BLaER1 (cell line): Measurements from ENCODE around the gene LRTM1.

Experiments
- H3K27ac ChIP-seq: shearing (Covaris generic); formaldehyde crosslinking; 2 replicates; pipeline ENCODE4 v1.8.1; 2022
- H3K27me3 ChIP-seq: shearing (Covaris generic); formaldehyde crosslinking; 2 replicates; pipeline ENCODE4 v1.8.1; 2022
- H3K36me3 ChIP-seq: shearing (Covaris generic); formaldehyde crosslinking; 2 replicates; pipeline ENCODE4 v1.8.1; 2022
- H3K4me1 ChIP-seq: shearing (Covaris generic); formaldehyde crosslinking; 2 replicates; pipeline ENCODE4 v1.8.1; 2022
- H3K4me2 ChIP-seq: shearing (Covaris generic); formaldehyde crosslinking; 2 replicates; pipeline ENCODE4 v1.8.1; 2022
- H3K4me3 ChIP-seq: shearing (Covaris generic); formaldehyde crosslinking; 2 replicates; pipeline ENCODE4 v1.8.1; 2022
- H3K9ac ChIP-seq: shearing (Covaris generic); formaldehyde crosslinking; 2 replicates; pipeline ENCODE4 v1.8.1; 2022
- H3K9me3 ChIP-seq: shearing (Covaris generic); formaldehyde crosslinking; 2 replicates; pipeline ENCODE4 v1.8.1; 2022
- H4K20me1 ChIP-seq: shearing (Covaris generic); formaldehyde crosslinking; 2 replicates; pipeline ENCODE4 v1.8.1; 2022
- Cebpa-rat ChIP-seq: shearing (Covaris generic); IDR thresholded peaks from 2 replicates; pipeline ENCODE4 v1.8.1; 2022

Gene LRTM1

GRCh38 chr3:54900838-54901591 lies 26.8 kb downstream of the LRTM1 start:
- Histone ChIP-seq H3K4me3 (no peak overlapping the region), H4K20me1 (no peaks in the 10 kb centered on the region), H3K9ac (no peak overlapping the region), H3K36me3 (no peaks in the 10 kb centered on the region), H3K4me1 (peaks cover 9% of the 10 kb centered on the region; the same call in 1 of the 2 replicates), H3K27ac (no peak overlapping the region), H3K4me2 (peak overlapping the region; percentile 8; the same call in 1 of the 2 replicates), H3K9me3 (no peaks in the 10 kb centered on the region), H3K27me3 (no peaks in the 10 kb centered on the region)
- no peak for TF ChIP-seq Cebpa-rat

GRCh38 chr3:54899273-54899672 lies 28.6 kb downstream of the LRTM1 start:
- Histone ChIP-seq H3K27ac (no peak overlapping the region), H3K9me3 (no peaks in the 10 kb centered on the region), H3K4me1 (peaks cover 9% of the 10 kb centered on the region; the same call in 1 of the 2 replicates), H3K9ac (no peak overlapping the region), H3K27me3 (no peaks in the 10 kb centered on the region), H3K4me3 (no peak overlapping the region), H3K36me3 (no peaks in the 10 kb centered on the region), H3K4me2 (no peak overlapping the region), H4K20me1 (no peaks in the 10 kb centered on the region)
- TF ChIP-seq Cebpa-rat: no peak

- Histone ChIP-seq H4K20me1 (no peaks in the 10 kb centered on the region), H3K4me2 (no peak overlapping the region), H3K9ac (no peak overlapping the region), H3K4me3 (no peak overlapping the region), H3K27me3 (no peaks in the 10 kb centered on the region), H3K27ac (no peak overlapping the region), H3K4me1 (peaks cover 9% of the 10 kb centered on the region; the same call in 1 of the 2 replicates), H3K9me3 (no peaks in the 10 kb centered on the region), H3K36me3 (no peaks in the 10 kb centered on the region)
- TF ChIP-seq Cebpa-rat: no peak
Observed at GRCh38 chr3:54897028-54897711, 30.7 kb downstream of the LRTM1 start.

- Histone ChIP-seq H3K4me2 (no peak overlapping the region), H3K9ac (no peak overlapping the region), H3K4me1 (0 out of 2 replicates have a peak, but pooled peaks cover 4% of the 10 kb centered on the region), H3K36me3 (no peaks in the 10 kb centered on the region), H4K20me1 (no peaks in the 10 kb centered on the region), H3K4me3 (no peak overlapping the region), H3K27ac (no peak overlapping the region), H3K9me3 (no peaks in the 10 kb centered on the region), H3K27me3 (no peaks in the 10 kb centered on the region)
- no peak for TF ChIP-seq Cebpa-rat
Observed at GRCh38 chr3:54895613-54896012, 32.2 kb downstream of the LRTM1 start.

- Histone ChIP-seq H3K9me3 (no peaks in the 10 kb centered on the region), H3K27me3 (no peaks in the 10 kb centered on the region), H3K4me2 (no peak overlapping the region), H3K4me1 (no peaks in the 10 kb centered on the region), H4K20me1 (no peaks in the 10 kb centered on the region), H3K27ac (no peak overlapping the region), H3K36me3 (no peaks in the 10 kb centered on the region), H3K9ac (no peak overlapping the region), H3K4me3 (no peak overlapping the region)
- no peak for TF ChIP-seq Cebpa-rat
Observed at GRCh38 chr3:54892168-54892567, 35.7 kb downstream of the LRTM1 start.

GRCh38 chr3:54891540-54891897 lies 36.3 kb downstream of the LRTM1 start:
- Histone ChIP-seq H3K36me3 (no peaks in the 10 kb centered on the region), H3K4me1 (no peaks in the 10 kb centered on the region), H3K9ac (no peak overlapping the region), H3K4me2 (no peak overlapping the region), H3K27me3 (no peaks in the 10 kb centered on the region), H3K9me3 (no peaks in the 10 kb centered on the region), H3K4me3 (no peak overlapping the region), H3K27ac (no peak overlapping the region), H4K20me1 (no peaks in the 10 kb centered on the region)
- TF ChIP-seq Cebpa-rat: no peak

GRCh38 chr3:54889731-54890130 lies 38.1 kb downstream of the LRTM1 start:
- H3K27me3 ChIP-seq: no peaks in the 10 kb centered on the region

GRCh38 chr3:54888873-54889272 lies 39.0 kb downstream of the LRTM1 start:
- H3K27ac ChIP-seq: no peak overlapping the region
- H3K9me3 ChIP-seq: no peaks in the 10 kb centered on the region
- no peaks in the 10 kb centered on the region for H4K20me1 ChIP-seq
- H3K4me1 ChIP-seq: no peaks in the 10 kb centered on the region
- no peak overlapping the region for H3K4me3 ChIP-seq
- no peaks in the 10 kb centered on the region for H3K36me3 ChIP-seq
- no peak for TF ChIP-seq Cebpa-rat
- no peaks in the 10 kb centered on the region for H3K27me3 ChIP-seq
- H3K4me2 ChIP-seq: no peak overlapping the region
- no peak overlapping the region for H3K9ac ChIP-seq

More at GRCh38 chr3:54889731-54890130, 38.1 kb downstream of the LRTM1 start:
- Histone ChIP-seq H3K4me3 (no peak overlapping the region), H3K9me3 (no peaks in the 10 kb centered on the region), H3K9ac (no peak overlapping the region), H3K4me2 (no peak overlapping the region), H3K27ac (no peak overlapping the region), H4K20me1 (no peaks in the 10 kb centered on the region), H3K36me3 (no peaks in the 10 kb centered on the region), H3K4me1 (no peaks in the 10 kb centered on the region)
- TF ChIP-seq Cebpa-rat: no peak

GRCh38 chr3:54888162-54888561 lies 39.7 kb downstream of the LRTM1 start:
- Histone ChIP-seq H3K36me3 (no peaks in the 10 kb centered on the region), H3K27ac (no peak overlapping the region), H3K27me3 (no peaks in the 10 kb centered on the region), H3K4me3 (no peak overlapping the region), H3K4me2 (no peak overlapping the region), H4K20me1 (no peaks in the 10 kb centered on the region), H3K9ac (no peak overlapping the region), H3K9me3 (no peaks in the 10 kb centered on the region), H3K4me1 (no peaks in the 10 kb centered on the region)
- TF ChIP-seq Cebpa-rat: no peak

- TF ChIP-seq Cebpa-rat: no peak
- Histone ChIP-seq H3K36me3 (no peaks in the 10 kb centered on the region), H3K27ac (no peak overlapping the region), H3K4me1 (no peaks in the 10 kb centered on the region), H3K27me3 (no peaks in the 10 kb centered on the region), H3K4me2 (no peak overlapping the region), H3K9me3 (no peaks in the 10 kb centered on the region), H4K20me1 (no peaks in the 10 kb centered on the region), H3K4me3 (no peak overlapping the region), H3K9ac (no peak overlapping the region)
Observed at GRCh38 chr3:54882129-54882833, 45.6 kb downstream of the LRTM1 start.
